HepG2 (cell line): Measurements from ENCODE around the gene GLCE. TPM values are rescaled to one million over a fixed set of nuclear protein-coding genes. Genes with fewer than 3 reads are reported as not detected.

ENCODE experiments used
- ATF5 ChIP-seq: sonication (generic); formaldehyde crosslinking; IDR thresholded peaks from 2 replicates; pipeline ENCODE4 v1.4.0; 2020; ENCODE audit warnings: mild to moderate bottlenecking, low read depth, missing genetic modification reagents
- CBX2 ChIP-seq, 2 experiments: fragments of 200-600 bp in 1 of 2; sonication (generic); formaldehyde crosslinking in 1 of 2; IDR thresholded peaks; 2 replicates each; pipeline versions ENCODE4 v1.7.0 to v1.8.1; 2018 to 2022; ENCODE audit warnings: low read depth in 2 of 2, low read length in 1 of 2, mild to moderate bottlenecking in 1 of 2, missing genetic modification reagents in 1 of 2
- CREB1 ChIP-seq, 2 experiments: fragments of 450-650 bp in 1 of 2; IDR thresholded peaks; 2 replicates each; pipeline ENCODE4 v1.6.1; 2016 to 2017; ENCODE audit warnings: control low read depth in 1 of 2, mild to moderate bottlenecking in 1 of 2, missing compliant biosample characterization in 1 of 2, missing genetic modification characterization in 1 of 2
- FOXJ3 ChIP-seq: sonication (generic); formaldehyde crosslinking; IDR thresholded peaks from 2 replicates; pipeline ENCODE4 v1.4.0; 2020; ENCODE audit warnings: missing genetic modification reagents, mild to moderate bottlenecking, borderline replicate concordance
- KDM5B ChIP-seq: sonication (generic); formaldehyde crosslinking; IDR thresholded peaks from 2 replicates; pipeline ENCODE4 v1.4.0; 2020; ENCODE audit warnings: missing genetic modification reagents, mild to moderate bottlenecking, borderline replicate concordance
- MATR3 ChIP-seq: sonication (generic); formaldehyde crosslinking; IDR thresholded peaks from 2 replicates; pipeline ENCODE4 v1.4.0; 2020; ENCODE audit warnings: missing genetic modification reagents
- POLR2A ChIP-seq, 2 experiments: IDR thresholded peaks; 2 replicates each; pipeline ENCODE4 v1.6.1; 2011; ENCODE audit warnings: low read depth in 2 of 2, low read length in 2 of 2, mild to moderate bottlenecking in 1 of 2, moderate library complexity in 1 of 2; ENCODE audit not compliant: insufficient read depth in 1 of 2
- POLR2G ChIP-seq: fragments of 200-400 bp; formaldehyde crosslinking; IDR thresholded peaks from 2 replicates; pipeline ENCODE4 v1.6.1; 2018; ENCODE audit warnings: mild to moderate bottlenecking, low read depth, low read length, moderate library complexity
- RORA ChIP-seq: sonication (generic); formaldehyde crosslinking; IDR thresholded peaks from 2 replicates; pipeline ENCODE4 v1.5.0; 2020; ENCODE audit warnings: mild to moderate bottlenecking, missing genetic modification reagents, moderate library complexity
- SALL1 ChIP-seq: sonication (generic); formaldehyde crosslinking; IDR thresholded peaks from 2 replicates; pipeline ENCODE4 v1.8.0; 2022; ENCODE audit warnings: mild to moderate bottlenecking, missing genetic modification reagents
- SUZ12 ChIP-seq: fragments of 150-350 bp; IDR thresholded peaks from 2 replicates; pipeline ENCODE4 v1.6.1; 2014; ENCODE audit warnings: low read depth, low read length
- ZNF10 ChIP-seq: sonication (generic); formaldehyde crosslinking; IDR thresholded peaks from 2 replicates; pipeline ENCODE4 v1.4.0; 2020; ENCODE audit warnings: mild to moderate bottlenecking, low read depth, missing genetic modification reagents, borderline replicate concordance
- ZNF335 ChIP-seq: sonication (generic); formaldehyde crosslinking; IDR thresholded peaks from 2 replicates; pipeline ENCODE4 v1.4.0; 2020; ENCODE audit warnings: missing genetic modification reagents
- ZNF670 ChIP-seq: sonication (generic); formaldehyde crosslinking; IDR thresholded peaks from 2 replicates; pipeline ENCODE4 v1.8.0; 2022; ENCODE audit warnings: mild to moderate bottlenecking, missing genetic modification reagents, borderline replicate concordance
- ZNF7 ChIP-seq: IDR thresholded peaks from 2 replicates; pipeline ENCODE4 v1.6.1; 2016; ENCODE audit warnings: missing biosample characterization, missing genetic modification reagents
- polyA plus RNA-seq, 8 experiments: library from polyadenylated mRNA; depleted of rRNA in 3 of 8; stranded (reverse) in 7 of 8; unstranded in 1 of 8; fragments of >200 nt; fragmentation: Illumina TruSeq in 4 of 8; extraction: Trizol in 4 of 8; gene quantifications; 2 replicates each; pipeline versions ENCODE4 v1.2.1 to v1.2.3, GENCODE V29; 2011 to 2016; ENCODE audit warnings: low read depth in 4 of 8, missing spikeins in 1 of 8, mixed read lengths in 1 of 8; ENCODE audit not compliant: insufficient read depth in 1 of 8
- total RNA-seq, 5 experiments: library from RNA; depleted of rRNA; stranded (reverse); fragments of >200 nt; fragmentation: Illumina TruSeq; extraction: Trizol; gene quantifications; 2 replicates each; pipeline ENCODE4 v1.2.3, GENCODE V29; 2016; ENCODE audit warnings: low read depth in 1 of 5
- TF ChIP-seq, protein P1 (sequence below): IDR thresholded peaks from 2 replicates; pipeline ENCODE4 v1.6.1; 2016; ENCODE audit warnings: control low read depth
- TF ChIP-seq, protein P2 (sequence below): sonication (generic); formaldehyde crosslinking; IDR thresholded peaks from 2 replicates; pipeline ENCODE4 v1.5.0; 2020; ENCODE audit warnings: missing genetic modification reagents
- TF ChIP-seq, protein P3 (sequence below): sonication (generic); formaldehyde crosslinking; IDR thresholded peaks from 2 replicates; pipeline ENCODE4 v1.4.0; 2020; ENCODE audit warnings: missing genetic modification reagents, borderline replicate concordance

GLCE gene
- total and polyA plus RNA-seq, 2 of the 13 experiments (the other 11 are each of a cell fraction or from before 2014, with no cell fraction given), result 12.9 to 23.4 TPM

DNA sequence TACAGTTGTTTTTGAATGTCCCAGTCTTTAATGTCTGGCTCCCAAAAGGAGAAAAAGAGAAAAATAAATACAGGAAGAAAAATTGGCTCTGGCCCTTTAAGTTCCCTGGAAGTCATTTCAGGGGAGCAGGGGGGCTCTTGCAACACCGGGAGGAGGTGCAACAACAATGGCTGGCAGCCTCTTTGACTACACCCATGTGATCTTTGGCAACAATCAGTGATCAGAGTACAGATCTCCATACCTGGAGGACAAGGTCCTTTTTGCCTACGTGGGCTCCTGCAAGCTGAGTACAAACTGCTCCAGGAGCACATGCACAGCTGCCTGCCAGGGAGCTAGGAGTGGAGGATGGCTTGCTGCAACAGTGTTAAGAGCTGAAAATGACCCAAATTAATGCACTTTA, 63.9 kb downstream of the GLCE start (continued):
- TF ChIP-seq, protein P1, sequence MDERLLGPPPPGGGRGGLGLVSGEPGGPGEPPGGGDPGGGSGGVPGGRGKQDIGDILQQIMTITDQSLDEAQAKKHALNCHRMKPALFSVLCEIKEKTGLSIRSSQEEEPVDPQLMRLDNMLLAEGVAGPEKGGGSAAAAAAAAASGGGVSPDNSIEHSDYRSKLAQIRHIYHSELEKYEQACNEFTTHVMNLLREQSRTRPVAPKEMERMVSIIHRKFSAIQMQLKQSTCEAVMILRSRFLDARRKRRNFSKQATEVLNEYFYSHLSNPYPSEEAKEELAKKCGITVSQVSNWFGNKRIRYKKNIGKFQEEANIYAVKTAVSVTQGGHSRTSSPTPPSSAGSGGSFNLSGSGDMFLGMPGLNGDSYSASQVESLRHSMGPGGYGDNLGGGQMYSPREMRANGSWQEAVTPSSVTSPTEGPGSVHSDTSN (CRISPR knock-in tag), result no peak
- no peak for TF ChIP-seq ATF5
- TF ChIP-seq MATR3, result no peak
- TF ChIP-seq ZNF10, result no peak
- TF ChIP-seq ZNF7 (CRISPR knock-in tag), result no peak
- TF ChIP-seq RORA (CRISPR knock-in tag), result no peak
- TF ChIP-seq FOXJ3 (CRISPR knock-in tag), result peak; percentile 84
- TF ChIP-seq ZNF335, result 0 out of 2 replicates have a peak, but pooled peaks have one; percentile 44
- TF ChIP-seq ZNF670 (CRISPR knock-in tag), result no peak
- no peak for TF ChIP-seq SUZ12
- no peak for TF ChIP-seq KDM5B (CRISPR knock-in tag)
- no peak for TF ChIP-seq CBX2 (IDR thresholded peaks at IDR 0.05; ENCODE audit: low read depth, low read length)
- no peak for TF ChIP-seq CBX2 (CRISPR knock-in tag; IDR thresholded peaks at IDR 0.05; ENCODE audit: low read depth)
- TF ChIP-seq, protein P2, sequence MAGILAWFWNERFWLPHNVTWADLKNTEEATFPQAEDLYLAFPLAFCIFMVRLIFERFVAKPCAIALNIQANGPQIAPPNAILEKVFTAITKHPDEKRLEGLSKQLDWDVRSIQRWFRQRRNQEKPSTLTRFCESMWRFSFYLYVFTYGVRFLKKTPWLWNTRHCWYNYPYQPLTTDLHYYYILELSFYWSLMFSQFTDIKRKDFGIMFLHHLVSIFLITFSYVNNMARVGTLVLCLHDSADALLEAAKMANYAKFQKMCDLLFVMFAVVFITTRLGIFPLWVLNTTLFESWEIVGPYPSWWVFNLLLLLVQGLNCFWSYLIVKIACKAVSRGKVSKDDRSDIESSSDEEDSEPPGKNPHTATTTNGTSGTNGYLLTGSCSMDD (CRISPR knock-in tag), result no peak
- 0 out of 2 replicates have a peak, but pooled peaks have one; percentile 43 for TF ChIP-seq POLR2G
- TF ChIP-seq, protein P3, sequence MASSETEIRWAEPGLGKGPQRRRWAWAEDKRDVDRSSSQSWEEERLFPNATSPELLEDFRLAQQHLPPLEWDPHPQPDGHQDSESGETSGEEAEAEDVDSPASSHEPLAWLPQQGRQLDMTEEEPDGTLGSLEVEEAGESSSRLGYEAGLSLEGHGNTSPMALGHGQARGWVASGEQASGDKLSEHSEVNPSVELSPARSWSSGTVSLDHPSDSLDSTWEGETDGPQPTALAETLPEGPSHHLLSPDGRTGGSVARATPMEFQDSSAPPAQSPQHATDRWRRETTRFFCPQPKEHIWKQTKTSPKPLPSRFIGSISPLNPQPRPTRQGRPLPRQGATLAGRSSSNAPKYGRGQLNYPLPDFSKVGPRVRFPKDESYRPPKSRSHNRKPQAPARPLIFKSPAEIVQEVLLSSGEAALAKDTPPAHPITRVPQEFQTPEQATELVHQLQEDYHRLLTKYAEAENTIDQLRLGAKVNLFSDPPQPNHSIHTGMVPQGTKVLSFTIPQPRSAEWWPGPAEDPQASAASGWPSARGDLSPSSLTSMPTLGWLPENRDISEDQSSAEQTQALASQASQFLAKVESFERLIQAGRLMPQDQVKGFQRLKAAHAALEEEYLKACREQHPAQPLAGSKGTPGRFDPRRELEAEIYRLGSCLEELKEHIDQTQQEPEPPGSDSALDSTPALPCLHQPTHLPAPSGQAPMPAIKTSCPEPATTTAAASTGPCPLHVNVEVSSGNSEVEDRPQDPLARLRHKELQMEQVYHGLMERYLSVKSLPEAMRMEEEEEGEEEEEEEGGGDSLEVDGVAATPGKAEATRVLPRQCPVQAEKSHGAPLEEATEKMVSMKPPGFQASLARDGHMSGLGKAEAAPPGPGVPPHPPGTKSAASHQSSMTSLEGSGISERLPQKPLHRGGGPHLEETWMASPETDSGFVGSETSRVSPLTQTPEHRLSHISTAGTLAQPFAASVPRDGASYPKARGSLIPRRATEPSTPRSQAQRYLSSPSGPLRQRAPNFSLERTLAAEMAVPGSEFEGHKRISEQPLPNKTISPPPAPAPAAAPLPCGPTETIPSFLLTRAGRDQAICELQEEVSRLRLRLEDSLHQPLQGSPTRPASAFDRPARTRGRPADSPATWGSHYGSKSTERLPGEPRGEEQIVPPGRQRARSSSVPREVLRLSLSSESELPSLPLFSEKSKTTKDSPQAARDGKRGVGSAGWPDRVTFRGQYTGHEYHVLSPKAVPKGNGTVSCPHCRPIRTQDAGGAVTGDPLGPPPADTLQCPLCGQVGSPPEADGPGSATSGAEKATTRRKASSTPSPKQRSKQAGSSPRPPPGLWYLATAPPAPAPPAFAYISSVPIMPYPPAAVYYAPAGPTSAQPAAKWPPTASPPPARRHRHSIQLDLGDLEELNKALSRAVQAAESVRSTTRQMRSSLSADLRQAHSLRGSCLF (CRISPR knock-in tag), result no peak
- TF ChIP-seq POLR2A (IDR thresholded peaks at IDR 0.05; ENCODE audit: insufficient read depth in 1 of 2, low read depth in 2 of 2, low read length in 2 of 2), result peak; percentile 60 to 74
- peak; percentile 97 for TF ChIP-seq SALL1 (CRISPR knock-in tag)
- no peak for TF ChIP-seq CREB1 (IDR thresholded peaks at IDR 0.05)
- TF ChIP-seq CREB1 (CRISPR knock-in tag; IDR thresholded peaks at IDR 0.05), result peak; percentile 64; the same call in 1 of the 2 replicates
